GM23338 (cell line): ENCODE data around the gene TFDP1. TPM values are rescaled to one million over a fixed set of nuclear protein-coding genes. Genes with fewer than 3 reads are reported as not detected.

Source experiments
- ATAC-seq: fragments of 200-7000 bp; cut with Tn5 transposase; 3 replicates; pipeline ENCODE4 v1.9.1; 2020
- DNase-seq: peaks from one replicate; pipeline ENCODE4 v3.0.0-alpha.2; 2015; ENCODE audit warnings: low spot score
- H2AFZ ChIP-seq: fragments of 200-600 bp; sonication (generic); 2 replicates; pipeline ENCODE4 v1.8.0; 2016; ENCODE audit warnings: antibody characterized with exemption, mild to moderate bottlenecking, moderate library complexity
- H3F3A ChIP-seq: fragments of 200-600 bp; sonication (generic); replicated peaks from 2 replicates; pipeline ENCODE4 v1.8.0; 2017; ENCODE audit warnings: antibody characterized with exemption, mixed run types, low read depth
- H3K27ac ChIP-seq: fragments of 200-600 bp; sonication (generic); 2 replicates; pipeline ENCODE4 v1.6.1; 2016; ENCODE audit warnings: low read depth
- H3K27me3 ChIP-seq: fragments of 200-600 bp; sonication (generic); 2 replicates; pipeline ENCODE4 v1.8.0; 2016; ENCODE audit warnings: mild to moderate bottlenecking, mixed run types, moderate library complexity; ENCODE audit not compliant: insufficient read depth
- H3K36me3 ChIP-seq: fragments of 200-600 bp; sonication (generic); 2 replicates; pipeline ENCODE4 v1.8.0; 2016; ENCODE audit warnings: mild to moderate bottlenecking; ENCODE audit not compliant: insufficient read depth
- H3K4me1 ChIP-seq: fragments of 200-600 bp; sonication (generic); 2 replicates; pipeline ENCODE4 v1.8.0; 2016; ENCODE audit warnings: mild to moderate bottlenecking, moderate library complexity; ENCODE audit not compliant: insufficient read depth
- H3K4me2 ChIP-seq: fragments of 200-600 bp; sonication (generic); 2 replicates; pipeline ENCODE4 v1.7.1; 2017; ENCODE audit warnings: mixed run types
- H3K4me3 ChIP-seq: fragments of 200-600 bp; sonication (generic); 2 replicates; pipeline ENCODE4 v1.6.1; 2016; ENCODE audit warnings: mixed run types
- H3K79me2 ChIP-seq: fragments of 200-600 bp; sonication (generic); replicated peaks from 2 replicates; pipeline ENCODE4 v1.8.0; 2017; ENCODE audit warnings: mild to moderate bottlenecking; ENCODE audit not compliant: insufficient read depth
- H3K9me2 ChIP-seq: fragments of 200-600 bp; sonication (generic); 2 replicates; pipeline ENCODE4 v1.8.0; 2017; ENCODE audit not compliant: insufficient read depth
- H4K20me1 ChIP-seq: fragments of 200-600 bp; sonication (generic); replicated peaks from 2 replicates; pipeline ENCODE4 v1.8.0; 2017; ENCODE audit warnings: mild to moderate bottlenecking; ENCODE audit not compliant: insufficient read depth
- H3K27ac Mint-ChIP-seq: 2 replicates; pipeline ENCODE4 v1.8.0; 2020; ENCODE audit warnings: inconsistent platforms, mild to moderate bottlenecking, moderate library complexity, mixed read lengths
- H3K27me3 Mint-ChIP-seq: 3 replicates; pipeline ENCODE4 v1.8.0; 2022; ENCODE audit warnings: low read depth, mild to moderate bottlenecking, moderate library complexity, mixed read lengths, inconsistent platforms; ENCODE audit not compliant: insufficient read depth, poor library complexity
- H3K36me3 Mint-ChIP-seq: 3 replicates; pipeline ENCODE4 v1.8.0; 2021; ENCODE audit warnings: low read depth, mild to moderate bottlenecking, inconsistent platforms, moderate library complexity, mixed read lengths
- H3K4me1 Mint-ChIP-seq: 3 replicates; pipeline ENCODE4 v1.8.0; 2020; ENCODE audit warnings: mild to moderate bottlenecking, inconsistent platforms, mixed read lengths
- H3K4me3 Mint-ChIP-seq: 3 replicates; pipeline ENCODE4 v1.8.0; 2021; ENCODE audit warnings: moderate library complexity, mild to moderate bottlenecking, inconsistent platforms, mixed read lengths
- H3K9me3 Mint-ChIP-seq: 3 replicates; pipeline ENCODE4 v1.8.0; 2020; ENCODE audit warnings: moderate library complexity, mild to moderate bottlenecking, inconsistent platforms, mixed read lengths
- CREB1 ChIP-seq: fragments of 250-450 bp; sonication (Bioruptor Pico); IDR thresholded peaks from 2 replicates; pipeline ENCODE4 v1.5.0; 2020; ENCODE audit warnings: low read depth, mild to moderate bottlenecking, moderate library complexity
- EZH2 ChIP-seq: fragments of 200-600 bp; sonication (generic); IDR thresholded peaks from one replicate; pipeline ENCODE4 v1.8.0; 2017; ENCODE audit warnings: antibody characterized with exemption, mild to moderate bottlenecking, low read depth; ENCODE audit not compliant: unreplicated experiment
- JUNB ChIP-seq: IDR thresholded peaks from one replicate; pipeline ENCODE4 v1.6.1; 2016; ENCODE audit warnings: antibody characterized with exemption; ENCODE audit not compliant: unreplicated experiment
- NANOG ChIP-seq: IDR thresholded peaks from 2 replicates; pipeline ENCODE4 v1.6.1; 2016; ENCODE audit warnings: antibody characterized with exemption, borderline replicate concordance
- STAT1 ChIP-seq: IDR thresholded peaks from one replicate; pipeline ENCODE4 v1.6.1; 2016; ENCODE audit warnings: antibody characterized with exemption; ENCODE audit not compliant: unreplicated experiment
- ZNF331 ChIP-seq: fragments of 250-450 bp; sonication (Bioruptor Pico); IDR thresholded peaks from 2 replicates; pipeline ENCODE4 v1.5.0; 2020; ENCODE audit warnings: low read depth, mild to moderate bottlenecking, moderate library complexity
- polyA plus RNA-seq: library from polyadenylated mRNA; unstranded; fragments of >200 nt; fragmentation: Nextera tagmentation; extraction: Ambion mirVana; gene quantifications from 2 replicates; pipeline ENCODE4 v1.2.1, GENCODE V29; 2016
- total RNA-seq: library from RNA; depleted of rRNA; stranded (reverse); fragments of >200 nt; shearing (Covaris generic); gene quantifications from 2 replicates; pipeline ENCODE4 v1.2.3, GENCODE V29; 2014
- TF ChIP-seq, protein P1 (sequence below): IDR thresholded peaks from 2 replicates; pipeline ENCODE4 v1.6.1; 2016; ENCODE audit warnings: antibody characterized with exemption
- TF ChIP-seq, protein P2 (sequence below): fragments of 250-450 bp; sonication (Bioruptor Pico); IDR thresholded peaks from 2 replicates; pipeline ENCODE4 v1.5.0; 2020; ENCODE audit warnings: mild to moderate bottlenecking, moderate library complexity

Gene TFDP1
- total and polyA plus RNA-seq, 2 experiments from 2014 or later: 42.9 to 80.0 TPM

- Mint-ChIP-seq H3K9me3 (peaks cover 3% of the 10 kb centered on the region; the same call in 1 of the 3 replicates), H3K4me3 (no peak overlapping the region), H3K27me3 (peaks cover 6% of the 10 kb centered on the region), H3K4me1 (peaks cover 5% of the 10 kb centered on the region; the same call in 2 of the 3 replicates), H3K36me3 (no peaks in the 10 kb centered on the region), H3K27ac (no peak overlapping the region)
- no peak for DNase-seq
- no peak overlapping the region for H2AFZ ChIP-seq
- no peaks in the 10 kb centered on the region for H3K27me3 ChIP-seq
- no peaks in the 10 kb centered on the region for H3K36me3 ChIP-seq
- no peaks in the 10 kb centered on the region for H3K9me2 ChIP-seq
- TF ChIP-seq, protein P1, sequence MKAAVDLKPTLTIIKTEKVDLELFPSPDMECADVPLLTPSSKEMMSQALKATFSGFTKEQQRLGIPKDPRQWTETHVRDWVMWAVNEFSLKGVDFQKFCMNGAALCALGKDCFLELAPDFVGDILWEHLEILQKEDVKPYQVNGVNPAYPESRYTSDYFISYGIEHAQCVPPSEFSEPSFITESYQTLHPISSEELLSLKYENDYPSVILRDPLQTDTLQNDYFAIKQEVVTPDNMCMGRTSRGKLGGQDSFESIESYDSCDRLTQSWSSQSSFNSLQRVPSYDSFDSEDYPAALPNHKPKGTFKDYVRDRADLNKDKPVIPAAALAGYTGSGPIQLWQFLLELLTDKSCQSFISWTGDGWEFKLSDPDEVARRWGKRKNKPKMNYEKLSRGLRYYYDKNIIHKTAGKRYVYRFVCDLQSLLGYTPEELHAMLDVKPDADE: no peak
- TF ChIP-seq EZH2 (no peak), STAT1 (no peak), JUNB (no peak), CREB1 (CRISPR knock-in tag) (no peak), ZNF331 (CRISPR knock-in tag) (no peak), NANOG (no peak)
- TF ChIP-seq, protein P2, sequence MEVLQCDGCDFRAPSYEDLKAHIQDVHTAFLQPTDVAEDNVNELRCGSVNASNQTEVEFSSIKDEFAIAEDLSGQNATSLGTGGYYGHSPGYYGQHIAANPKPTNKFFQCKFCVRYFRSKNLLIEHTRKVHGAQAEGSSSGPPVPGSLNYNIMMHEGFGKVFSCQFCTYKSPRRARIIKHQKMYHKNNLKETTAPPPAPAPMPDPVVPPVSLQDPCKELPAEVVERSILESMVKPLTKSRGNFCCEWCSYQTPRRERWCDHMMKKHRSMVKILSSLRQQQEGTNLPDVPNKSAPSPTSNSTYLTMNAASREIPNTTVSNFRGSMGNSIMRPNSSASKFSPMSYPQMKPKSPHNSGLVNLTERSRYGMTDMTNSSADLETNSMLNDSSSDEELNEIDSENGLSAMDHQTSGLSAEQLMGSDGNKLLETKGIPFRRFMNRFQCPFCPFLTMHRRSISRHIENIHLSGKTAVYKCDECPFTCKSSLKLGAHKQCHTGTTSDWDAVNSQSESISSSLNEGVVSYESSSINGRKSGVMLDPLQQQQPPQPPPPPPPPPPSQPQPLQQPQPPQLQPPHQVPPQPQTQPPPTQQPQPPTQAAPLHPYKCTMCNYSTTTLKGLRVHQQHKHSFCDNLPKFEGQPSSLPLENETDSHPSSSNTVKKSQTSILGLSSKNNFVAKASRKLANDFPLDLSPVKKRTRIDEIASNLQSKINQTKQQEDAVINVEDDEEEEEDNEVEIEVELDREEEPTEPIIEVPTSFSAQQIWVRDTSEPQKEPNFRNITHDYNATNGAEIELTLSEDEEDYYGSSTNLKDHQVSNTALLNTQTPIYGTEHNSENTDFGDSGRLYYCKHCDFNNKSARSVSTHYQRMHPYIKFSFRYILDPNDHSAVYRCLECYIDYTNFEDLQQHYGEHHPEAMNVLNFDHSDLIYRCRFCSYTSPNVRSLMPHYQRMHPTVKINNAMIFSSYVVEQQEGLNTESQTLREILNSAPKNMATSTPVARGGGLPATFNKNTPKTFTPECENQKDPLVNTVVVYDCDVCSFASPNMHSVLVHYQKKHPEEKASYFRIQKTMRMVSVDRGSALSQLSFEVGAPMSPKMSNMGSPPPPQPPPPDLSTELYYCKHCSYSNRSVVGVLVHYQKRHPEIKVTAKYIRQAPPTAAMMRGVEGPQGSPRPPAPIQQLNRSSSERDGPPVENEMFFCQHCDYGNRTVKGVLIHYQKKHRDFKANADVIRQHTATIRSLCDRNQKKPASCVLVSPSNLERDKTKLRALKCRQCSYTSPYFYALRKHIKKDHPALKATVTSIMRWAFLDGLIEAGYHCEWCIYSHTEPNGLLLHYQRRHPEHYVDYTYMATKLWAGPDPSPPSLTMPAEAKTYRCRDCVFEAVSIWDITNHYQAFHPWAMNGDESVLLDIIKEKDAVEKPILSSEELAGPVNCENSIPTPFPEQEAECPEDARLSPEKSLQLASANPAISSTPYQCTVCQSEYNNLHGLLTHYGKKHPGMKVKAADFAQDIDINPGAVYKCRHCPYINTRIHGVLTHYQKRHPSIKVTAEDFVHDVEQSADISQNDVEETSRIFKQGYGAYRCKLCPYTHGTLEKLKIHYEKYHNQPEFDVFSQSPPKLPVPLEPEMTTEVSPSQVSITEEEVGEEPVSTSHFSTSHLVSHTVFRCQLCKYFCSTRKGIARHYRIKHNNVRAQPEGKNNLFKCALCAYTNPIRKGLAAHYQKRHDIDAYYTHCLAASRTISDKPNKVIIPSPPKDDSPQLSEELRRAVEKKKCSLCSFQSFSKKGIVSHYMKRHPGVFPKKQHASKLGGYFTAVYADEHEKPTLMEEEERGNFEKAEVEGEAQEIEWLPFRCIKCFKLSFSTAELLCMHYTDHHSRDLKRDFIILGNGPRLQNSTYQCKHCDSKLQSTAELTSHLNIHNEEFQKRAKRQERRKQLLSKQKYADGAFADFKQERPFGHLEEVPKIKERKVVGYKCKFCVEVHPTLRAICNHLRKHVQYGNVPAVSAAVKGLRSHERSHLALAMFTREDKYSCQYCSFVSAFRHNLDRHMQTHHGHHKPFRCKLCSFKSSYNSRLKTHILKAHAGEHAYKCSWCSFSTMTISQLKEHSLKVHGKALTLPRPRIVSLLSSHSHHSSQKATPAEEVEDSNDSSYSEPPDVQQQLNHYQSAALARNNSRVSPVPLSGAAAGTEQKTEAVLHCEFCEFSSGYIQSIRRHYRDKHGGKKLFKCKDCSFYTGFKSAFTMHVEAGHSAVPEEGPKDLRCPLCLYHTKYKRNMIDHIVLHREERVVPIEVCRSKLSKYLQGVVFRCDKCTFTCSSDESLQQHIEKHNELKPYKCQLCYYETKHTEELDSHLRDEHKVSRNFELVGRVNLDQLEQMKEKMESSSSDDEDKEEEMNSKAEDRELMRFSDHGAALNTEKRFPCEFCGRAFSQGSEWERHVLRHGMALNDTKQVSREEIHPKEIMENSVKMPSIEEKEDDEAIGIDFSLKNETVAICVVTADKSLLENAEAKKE (CRISPR knock-in tag): no peak
- H3F3A ChIP-seq: no peaks in the 10 kb centered on the region
- no peaks in the 10 kb centered on the region for H3K4me1 ChIP-seq
- no peak overlapping the region for H3K27ac ChIP-seq
- H3K4me3 ChIP-seq: no peak overlapping the region
- no peaks in the 10 kb centered on the region for H3K79me2 ChIP-seq
- no peak overlapping the region for H3K4me2 ChIP-seq
- ATAC-seq: no peak
- no peaks in the 10 kb centered on the region for H4K20me1 ChIP-seq
Measured at GRCh38 chr13:113667771-113668490, 83.4 kb downstream of the TFDP1 start.
